WERI-Rb-1 (cell line): ENCODE results near the gene SMIM7.

Experiments
- DNase-seq: peaks from one replicate; pipeline ENCODE4 v3.0.0-alpha.2; 2020
- H3K27ac ChIP-seq: fragments of 250-450 bp; sonication (Bioruptor Pico); 2 replicates; pipeline ENCODE4 v1.5.1; 2020; ENCODE audit warnings: mild to moderate bottlenecking, moderate library complexity
- H3K27me3 ChIP-seq: fragments of 250-450 bp; sonication (Bioruptor Pico); 2 replicates; pipeline ENCODE4 v1.5.1; 2021; ENCODE audit warnings: mild to moderate bottlenecking, low read depth, moderate library complexity; ENCODE audit not compliant: insufficient read depth, severe bottlenecking
- H3K36me3 ChIP-seq: fragments of 250-450 bp; sonication (Bioruptor Pico); 2 replicates; pipeline ENCODE4 v1.5.1; 2020; ENCODE audit warnings: mild to moderate bottlenecking, moderate library complexity
- H3K4me3 ChIP-seq: 2 replicates; pipeline ENCODE4 v1.5.1; 2011; ENCODE audit warnings: low read depth, mild to moderate bottlenecking, control low read depth, low read length
- H3K9me3 ChIP-seq: fragments of 250-450 bp; sonication (Bioruptor Pico); 2 replicates; pipeline ENCODE4 v1.5.1; 2021; ENCODE audit warnings: mild to moderate bottlenecking, moderate library complexity; ENCODE audit not compliant: severe bottlenecking
- TF ChIP-seq, protein P1 (sequence below): IDR thresholded peaks from 2 replicates; pipeline ENCODE4 v1.5.1; 2011; ENCODE audit warnings: low read depth, mild to moderate bottlenecking, control low read depth, inconsistent platforms, low read length

SMIM7 gene

DNA sequence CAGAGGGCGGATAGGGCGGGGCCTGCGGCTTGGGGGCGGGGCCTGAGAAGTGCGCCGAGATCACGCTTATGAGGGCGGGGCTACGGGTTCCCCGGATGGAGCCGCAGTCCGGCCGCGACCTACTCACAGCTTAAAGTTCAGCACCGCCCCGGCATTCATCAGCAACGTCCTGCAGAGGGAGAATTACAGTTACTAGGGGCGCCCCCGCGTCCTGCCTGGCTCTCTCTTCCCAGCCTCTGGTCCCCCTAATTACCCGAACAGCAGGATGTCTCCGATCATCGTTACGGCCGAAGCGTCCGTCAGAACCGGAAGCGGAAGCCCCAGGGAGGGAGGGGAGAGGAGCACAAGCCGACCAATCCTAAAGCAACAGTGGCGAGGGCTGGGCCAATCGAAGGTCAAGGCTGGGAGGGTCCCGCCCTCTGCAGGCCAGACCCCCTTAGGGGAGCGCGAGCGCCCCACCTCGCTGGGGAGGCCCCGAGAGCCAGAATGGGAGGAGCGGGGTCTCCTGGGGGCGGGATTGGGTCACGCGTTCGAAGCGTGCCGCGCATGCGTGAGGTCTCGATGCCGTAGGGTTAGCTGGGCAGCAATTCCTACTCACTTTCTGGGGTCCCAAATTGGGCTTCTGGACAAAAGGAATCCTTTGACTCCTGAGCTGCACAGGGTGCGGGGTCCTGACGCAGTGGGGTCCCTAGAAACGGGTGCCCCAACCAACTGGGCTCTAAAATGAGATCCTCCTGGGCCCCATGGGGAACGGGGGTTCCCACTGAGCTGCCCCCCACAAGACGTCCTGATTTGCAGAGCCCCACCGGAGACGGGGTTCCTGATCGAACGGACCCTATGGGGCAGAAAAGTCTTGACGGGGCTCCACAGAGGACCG, at the start of gene SMIM7:
TSS of gene SMIM7 (minus strand) at position 313 of the 877 bp plus-strand sequence. CDS start at position 279, 34 bp downstream.
- Histone ChIP-seq H3K9me3 (no peaks in the 10 kb centered on the region), H3K27ac (peak within 1 kb of the TSS; percentile 97), H3K27me3 (no peaks in the 10 kb centered on the region), H3K4me3 (peak within 1 kb of the TSS; percentile 81), H3K36me3 (peaks cover 29% of the 10 kb centered on the region)
- TF ChIP-seq, protein P1, sequence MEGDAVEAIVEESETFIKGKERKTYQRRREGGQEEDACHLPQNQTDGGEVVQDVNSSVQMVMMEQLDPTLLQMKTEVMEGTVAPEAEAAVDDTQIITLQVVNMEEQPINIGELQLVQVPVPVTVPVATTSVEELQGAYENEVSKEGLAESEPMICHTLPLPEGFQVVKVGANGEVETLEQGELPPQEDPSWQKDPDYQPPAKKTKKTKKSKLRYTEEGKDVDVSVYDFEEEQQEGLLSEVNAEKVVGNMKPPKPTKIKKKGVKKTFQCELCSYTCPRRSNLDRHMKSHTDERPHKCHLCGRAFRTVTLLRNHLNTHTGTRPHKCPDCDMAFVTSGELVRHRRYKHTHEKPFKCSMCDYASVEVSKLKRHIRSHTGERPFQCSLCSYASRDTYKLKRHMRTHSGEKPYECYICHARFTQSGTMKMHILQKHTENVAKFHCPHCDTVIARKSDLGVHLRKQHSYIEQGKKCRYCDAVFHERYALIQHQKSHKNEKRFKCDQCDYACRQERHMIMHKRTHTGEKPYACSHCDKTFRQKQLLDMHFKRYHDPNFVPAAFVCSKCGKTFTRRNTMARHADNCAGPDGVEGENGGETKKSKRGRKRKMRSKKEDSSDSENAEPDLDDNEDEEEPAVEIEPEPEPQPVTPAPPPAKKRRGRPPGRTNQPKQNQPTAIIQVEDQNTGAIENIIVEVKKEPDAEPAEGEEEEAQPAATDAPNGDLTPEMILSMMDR = peak; percentile 30; the same call in 1 of the 2 replicates
- DNase-seq = peak; percentile 98

DNA sequence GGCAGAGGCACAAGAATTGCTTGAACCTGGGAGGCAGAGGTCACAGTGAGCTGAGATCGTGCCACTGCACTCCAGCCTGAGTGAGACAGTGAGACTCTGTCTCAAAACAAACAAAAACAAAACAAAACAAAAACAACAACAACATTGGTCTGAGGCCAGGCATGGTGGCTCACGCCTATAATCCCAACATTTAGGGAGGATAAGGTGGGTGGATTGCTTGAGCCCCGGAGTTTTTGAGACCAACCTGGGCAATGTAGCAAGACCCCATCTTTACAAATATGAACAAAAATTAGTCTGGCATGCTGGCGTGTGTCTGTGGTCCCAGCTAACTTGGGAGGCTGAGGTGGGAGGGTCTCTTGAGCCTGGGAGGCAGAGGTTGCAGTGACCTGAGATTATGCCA, 43.7 kb upstream of the SMIM7 start:
- H3K27ac ChIP-seq = no peak overlapping the region
- no peaks in the 10 kb centered on the region for H3K9me3 ChIP-seq
- DNase-seq = no peak
- no peaks in the 10 kb centered on the region for H3K27me3 ChIP-seq
- H3K36me3 ChIP-seq = no peaks in the 10 kb centered on the region
- no peak overlapping the region for H3K4me3 ChIP-seq
- TF ChIP-seq, protein P1 = no peak

DNA sequence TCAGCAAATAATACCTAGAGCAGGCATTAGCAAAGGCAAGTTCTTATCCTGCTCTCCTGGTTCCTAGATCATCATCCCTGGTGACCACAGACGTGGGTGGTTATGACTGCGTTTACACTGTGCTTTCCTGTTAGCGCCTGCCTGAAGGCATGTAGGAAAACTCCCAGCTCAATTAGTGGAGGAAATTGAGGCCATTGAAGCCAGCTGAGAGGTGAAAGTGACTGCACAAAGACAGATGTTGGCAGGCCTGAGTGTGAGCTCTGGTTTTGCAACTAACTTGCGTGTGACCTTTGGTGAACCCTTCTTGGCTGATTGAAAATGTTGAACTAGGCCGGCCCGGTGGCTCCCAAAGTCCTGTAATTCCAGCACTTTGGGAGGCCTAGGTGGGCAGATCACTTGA, 42.2 kb upstream of the SMIM7 start:
- Histone ChIP-seq H3K27me3 (no peaks in the 10 kb centered on the region), H3K9me3 (no peaks in the 10 kb centered on the region), H3K4me3 (no peak overlapping the region), H3K36me3 (no peaks in the 10 kb centered on the region), H3K27ac (no peak overlapping the region)
- TF ChIP-seq, protein P1 = no peak
- no peak for DNase-seq

DNA sequence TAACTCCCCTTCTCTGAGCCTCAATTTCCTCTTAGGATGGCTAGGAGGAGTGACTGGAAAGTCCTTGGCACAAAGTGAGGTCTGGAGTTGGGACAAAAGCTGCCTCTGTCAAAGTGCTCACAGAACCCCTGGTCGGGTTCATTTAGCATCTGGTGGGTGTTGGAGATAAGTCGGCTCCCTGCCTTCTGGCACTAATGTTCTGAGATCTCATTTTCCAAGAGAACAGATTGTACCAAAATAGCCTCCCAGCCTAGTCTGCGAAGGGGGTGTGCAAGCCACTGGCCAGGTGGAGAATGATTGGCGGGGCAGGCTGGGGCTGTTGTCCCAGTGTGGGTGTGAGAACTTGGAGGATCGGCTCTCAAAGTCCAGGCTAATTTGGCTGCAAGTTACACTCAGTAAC, 39.0 kb upstream of the SMIM7 start:
- H3K27ac ChIP-seq = peak overlapping the region; percentile 21; the same call in 1 of the 2 replicates
- peak; percentile 20 for DNase-seq
- H3K36me3 ChIP-seq = no peaks in the 10 kb centered on the region
- H3K27me3 ChIP-seq = no peaks in the 10 kb centered on the region
- TF ChIP-seq, protein P1 = no peak
- no peak overlapping the region for H3K4me3 ChIP-seq
- no peaks in the 10 kb centered on the region for H3K9me3 ChIP-seq

DNA sequence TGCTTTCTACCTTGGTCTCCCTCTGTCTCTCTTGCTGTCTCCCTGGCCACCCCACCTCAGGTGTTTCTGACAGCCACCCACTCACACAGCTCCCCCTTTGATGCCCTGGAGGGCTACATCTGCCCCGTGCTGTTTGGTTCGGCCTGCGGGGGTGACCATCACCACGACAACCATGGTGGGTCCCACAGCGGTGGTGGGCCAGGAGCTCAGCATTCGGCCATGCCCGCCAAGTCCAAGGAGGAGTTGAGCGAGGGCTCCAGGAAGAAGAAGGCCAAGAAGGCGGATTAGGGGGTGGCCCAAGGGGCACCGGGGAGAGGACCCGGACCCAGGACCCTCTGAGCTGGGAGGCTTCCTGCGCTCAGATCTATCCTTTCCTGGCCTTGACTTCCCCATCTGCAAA, 28.1 kb upstream of the SMIM7 start:
- no peak overlapping the region for H3K4me3 ChIP-seq
- no peak overlapping the region for H3K27ac ChIP-seq
- H3K9me3 ChIP-seq = no peaks in the 10 kb centered on the region
- no peaks in the 10 kb centered on the region for H3K36me3 ChIP-seq
- no peaks in the 10 kb centered on the region for H3K27me3 ChIP-seq
- no peak for DNase-seq
- TF ChIP-seq, protein P1 = no peak

DNA sequence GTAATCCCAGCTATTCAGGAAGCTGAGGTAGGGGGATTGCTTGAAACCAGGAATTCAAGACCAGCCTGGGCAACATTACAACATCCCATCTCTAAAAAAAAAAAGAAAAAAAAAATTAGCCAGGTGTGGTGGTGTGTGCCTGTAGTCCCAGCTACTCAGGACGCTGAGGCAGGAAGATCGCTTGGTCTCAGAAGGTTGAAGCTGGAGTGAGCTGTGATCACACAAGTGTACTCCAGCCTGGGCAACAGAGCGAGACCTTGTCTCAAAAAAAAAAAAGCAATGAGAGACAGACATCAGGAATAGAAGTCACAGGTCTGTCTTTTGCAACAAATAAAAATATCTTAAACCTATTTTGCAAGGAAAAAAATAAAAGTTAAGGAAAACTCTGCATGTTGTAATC, 24.3 kb upstream of the SMIM7 start:
- TF ChIP-seq, protein P1 = no peak
- H3K36me3 ChIP-seq = peaks cover 16% of the 10 kb centered on the region
- no peak overlapping the region for H3K27ac ChIP-seq
- H3K9me3 ChIP-seq = no peaks in the 10 kb centered on the region
- no peak for DNase-seq
- H3K4me3 ChIP-seq = no peak overlapping the region
- H3K27me3 ChIP-seq = no peaks in the 10 kb centered on the region
